Measurements from ENCODE around the gene CAMK2G.
"Not testable (repeated sequence)": the region's sequence is repeated elsewhere in the genome, so short reads cannot be mapped to it uniquely, and the experiment has no call there.

The CAMK2G gene

GRCh38 chr10:73874267-73875138 is at the start of gene CAMK2G:
TSS of gene CAMK2G (minus strand) at chr10:73874555. CDS start at chr10:73874461, 94 bp downstream.
- peak; percentile 79 for DNase-seq (ENCODE audit: low spot score)
- Mint-ChIP-seq H3K27me3 (ENCODE audit: low read depth) (no peaks in the 10 kb centered on the region), H3K36me3 (ENCODE audit: low read depth) (peaks cover 32% of the 10 kb centered on the region), H3K27ac (peak within 1 kb of the TSS; percentile 76), H3K4me3 (peak within 1 kb of the TSS; percentile 86), H3K4me1 (ENCODE audit: low read depth) (peaks cover 54% of the 10 kb centered on the region), H3K9me3 (no peaks in the 10 kb centered on the region)

- Mint-ChIP-seq H3K27me3 (ENCODE audit: low read depth) (peaks cover 40% of the 10 kb centered on the region), H3K27ac (no peak overlapping the region), H3K36me3 (ENCODE audit: low read depth) (peaks cover 6% of the 10 kb centered on the region), H3K9me3 (peaks cover 7% of the 10 kb centered on the region), H3K4me1 (ENCODE audit: low read depth) (peaks cover 32% of the 10 kb centered on the region), H3K4me3 (peak overlapping the region; percentile 12)
- no peak for DNase-seq (ENCODE audit: low spot score)
Measured at GRCh38 chr10:73922864-73923133, 48.4 kb upstream of the CAMK2G start.

GRCh38 chr10:73922007-73922863 is 47.9 kb upstream of the CAMK2G start:
- Mint-ChIP-seq H3K36me3 (ENCODE audit: low read depth) (peaks cover 11% of the 10 kb centered on the region), H3K4me1 (ENCODE audit: low read depth) (peaks cover 32% of the 10 kb centered on the region), H3K27me3 (ENCODE audit: low read depth) (peaks cover 39% of the 10 kb centered on the region), H3K27ac (peak overlapping the region; percentile 68), H3K4me3 (peak overlapping the region; percentile 57), H3K9me3 (peaks cover 7% of the 10 kb centered on the region)
- peak; percentile 35 for DNase-seq (ENCODE audit: low spot score)

- peaks cover 37% of the 10 kb centered on the region for H3K4me1 Mint-ChIP-seq (ENCODE audit: low read depth)
- H3K9me3 Mint-ChIP-seq: peaks cover 7% of the 10 kb centered on the region
- H3K4me3 Mint-ChIP-seq: peak overlapping the region; percentile 22
- DNase-seq (ENCODE audit: low spot score): no peak
- peak overlapping the region; percentile 64 for H3K27ac Mint-ChIP-seq
- peaks cover 22% of the 10 kb centered on the region for H3K27me3 Mint-ChIP-seq (ENCODE audit: low read depth)
- peaks cover 29% of the 10 kb centered on the region for H3K36me3 Mint-ChIP-seq (ENCODE audit: low read depth)
Measured at GRCh38 chr10:73920089-73920488, 45.7 kb upstream of the CAMK2G start.

- peaks cover 16% of the 10 kb centered on the region for H3K27me3 Mint-ChIP-seq (ENCODE audit: low read depth)
- not testable (repeated sequence) for H3K27ac Mint-ChIP-seq; H3K4me3 Mint-ChIP-seq; DNase-seq (ENCODE audit: low spot score); H3K9me3 Mint-ChIP-seq
- H3K36me3 Mint-ChIP-seq (ENCODE audit: low read depth): peaks cover 34% of the 10 kb centered on the region
- H3K4me1 Mint-ChIP-seq (ENCODE audit: low read depth): peaks cover 36% of the 10 kb centered on the region
Measured at GRCh38 chr10:73919481-73919880, 45.1 kb upstream of the CAMK2G start.

GRCh38 chr10:73917566-73918305 is 43.4 kb upstream of the CAMK2G start:
- Mint-ChIP-seq H3K4me1 (ENCODE audit: low read depth) (peaks cover 28% of the 10 kb centered on the region), H3K9me3 (peaks cover 7% of the 10 kb centered on the region), H3K36me3 (ENCODE audit: low read depth) (peaks cover 45% of the 10 kb centered on the region), H3K27me3 (ENCODE audit: low read depth) (peaks cover 11% of the 10 kb centered on the region), H3K27ac (no peak overlapping the region), H3K4me3 (no peak overlapping the region)
- DNase-seq (ENCODE audit: low spot score): no peak

GRCh38 chr10:73916761-73917470 is 42.6 kb upstream of the CAMK2G start:
- peaks cover 7% of the 10 kb centered on the region for H3K9me3 Mint-ChIP-seq
- no peak overlapping the region for H3K4me3 Mint-ChIP-seq
- H3K27ac Mint-ChIP-seq: peak overlapping the region; percentile 9
- H3K36me3 Mint-ChIP-seq (ENCODE audit: low read depth): peaks cover 47% of the 10 kb centered on the region
- no peak for DNase-seq (ENCODE audit: low spot score)
- peaks cover 10% of the 10 kb centered on the region for H3K27me3 Mint-ChIP-seq (ENCODE audit: low read depth)
- H3K4me1 Mint-ChIP-seq (ENCODE audit: low read depth): peaks cover 22% of the 10 kb centered on the region

- Mint-ChIP-seq H3K4me3 (no peak overlapping the region), H3K27ac (no peak overlapping the region), H3K36me3 (ENCODE audit: low read depth) (peaks cover 53% of the 10 kb centered on the region), H3K27me3 (ENCODE audit: low read depth) (peaks cover 13% of the 10 kb centered on the region), H3K4me1 (ENCODE audit: low read depth) (peaks cover 25% of the 10 kb centered on the region), H3K9me3 (peaks cover 7% of the 10 kb centered on the region)
- DNase-seq (ENCODE audit: low spot score): no peak
Measured at GRCh38 chr10:73915206-73915851, 41.0 kb upstream of the CAMK2G start.

- H3K4me3 Mint-ChIP-seq: no peak overlapping the region
- DNase-seq (ENCODE audit: low spot score): no peak
- H3K27me3 Mint-ChIP-seq (ENCODE audit: low read depth): peaks cover 8% of the 10 kb centered on the region
Measured at GRCh38 chr10:73914036-73914435, 39.7 kb upstream of the CAMK2G start.

GRCh38 chr10:73911553-73912004 is 37.2 kb upstream of the CAMK2G start:
- Mint-ChIP-seq H3K27ac (peak overlapping the region; percentile 91), H3K36me3 (ENCODE audit: low read depth) (peaks cover 37% of the 10 kb centered on the region), H3K4me3 (peak overlapping the region; percentile 96), H3K9me3 (no peaks in the 10 kb centered on the region), H3K27me3 (ENCODE audit: low read depth) (peaks cover 8% of the 10 kb centered on the region), H3K4me1 (ENCODE audit: low read depth) (peaks cover 42% of the 10 kb centered on the region)
- DNase-seq (ENCODE audit: low spot score): no peak

More at GRCh38 chr10:73914036-73914435, 39.7 kb upstream of the CAMK2G start:
- Mint-ChIP-seq H3K4me1 (ENCODE audit: low read depth) (peaks cover 32% of the 10 kb centered on the region), H3K27ac (no peak overlapping the region), H3K9me3 (peaks cover 7% of the 10 kb centered on the region), H3K36me3 (ENCODE audit: low read depth) (peaks cover 53% of the 10 kb centered on the region)

- peaks cover 42% of the 10 kb centered on the region for H3K4me1 Mint-ChIP-seq (ENCODE audit: low read depth)
- H3K27me3 Mint-ChIP-seq (ENCODE audit: low read depth): peaks cover 8% of the 10 kb centered on the region
- H3K27ac Mint-ChIP-seq: peak within 1 kb of the TSS; percentile 91
- peaks cover 30% of the 10 kb centered on the region for H3K36me3 Mint-ChIP-seq (ENCODE audit: low read depth)
- peak; percentile 44 for DNase-seq (ENCODE audit: low spot score)
- peak within 1 kb of the TSS; percentile 96 for H3K4me3 Mint-ChIP-seq
- no peaks in the 10 kb centered on the region for H3K9me3 Mint-ChIP-seq
Measured at GRCh38 chr10:73910764-73911552, 36.6 kb upstream of the CAMK2G start, which contains the start of gene PLAU. TSS of gene PLAU (plus strand) at chr10:73911132. CDS start at chr10:73911556, 424 bp downstream.

GRCh38 chr10:73910401-73910763 is 36.0 kb upstream of the CAMK2G start:
- Mint-ChIP-seq H3K27ac (peak overlapping the region; percentile 60), H3K4me1 (ENCODE audit: low read depth) (peaks cover 41% of the 10 kb centered on the region), H3K4me3 (peak overlapping the region; percentile 82), H3K9me3 (no peaks in the 10 kb centered on the region), H3K36me3 (ENCODE audit: low read depth) (peaks cover 27% of the 10 kb centered on the region), H3K27me3 (ENCODE audit: low read depth) (peaks cover 9% of the 10 kb centered on the region)
- DNase-seq (ENCODE audit: low spot score): no peak

Data from T-helper 2 cell treated with Interferon-gamma antibody and Interleukin-4, amounts not matched to agents 5 μg/mL and 100 μg/mL, for 36 hours (primary cell).